ENCODE results near the gene ZIC2.

DNA sequence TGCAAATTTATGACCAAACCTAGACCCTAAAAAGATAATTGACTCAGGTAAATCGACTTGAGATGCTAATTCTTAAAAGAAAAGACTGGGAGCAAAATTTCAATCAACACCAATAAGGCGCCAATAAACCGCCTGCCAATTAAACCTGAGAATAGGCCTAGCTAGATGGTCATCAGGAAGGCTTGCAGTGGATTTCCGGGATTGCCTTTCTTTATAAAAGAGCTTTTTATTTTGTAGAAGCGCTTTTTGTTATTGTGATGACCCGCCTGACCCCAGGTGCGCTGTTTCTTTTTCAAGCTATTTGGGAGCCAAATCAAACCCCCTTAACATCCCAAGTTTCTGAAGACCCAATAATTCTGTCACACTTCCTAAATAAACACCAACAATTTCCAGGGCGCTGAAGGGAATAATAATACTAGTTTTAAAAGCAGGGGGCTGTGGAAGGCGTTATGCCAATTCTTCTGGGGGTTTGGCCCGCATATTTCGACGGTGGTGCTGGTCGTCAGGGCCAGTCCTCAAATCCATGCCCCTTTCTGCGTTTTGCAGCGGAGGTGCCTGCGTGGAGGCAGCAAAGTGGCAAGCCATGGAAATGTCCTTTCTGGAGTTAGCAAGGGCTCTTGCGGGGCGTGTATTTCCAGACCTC is 7.2 kb upstream of the ZIC2 start:
- TF ChIP-seq, protein P1, sequence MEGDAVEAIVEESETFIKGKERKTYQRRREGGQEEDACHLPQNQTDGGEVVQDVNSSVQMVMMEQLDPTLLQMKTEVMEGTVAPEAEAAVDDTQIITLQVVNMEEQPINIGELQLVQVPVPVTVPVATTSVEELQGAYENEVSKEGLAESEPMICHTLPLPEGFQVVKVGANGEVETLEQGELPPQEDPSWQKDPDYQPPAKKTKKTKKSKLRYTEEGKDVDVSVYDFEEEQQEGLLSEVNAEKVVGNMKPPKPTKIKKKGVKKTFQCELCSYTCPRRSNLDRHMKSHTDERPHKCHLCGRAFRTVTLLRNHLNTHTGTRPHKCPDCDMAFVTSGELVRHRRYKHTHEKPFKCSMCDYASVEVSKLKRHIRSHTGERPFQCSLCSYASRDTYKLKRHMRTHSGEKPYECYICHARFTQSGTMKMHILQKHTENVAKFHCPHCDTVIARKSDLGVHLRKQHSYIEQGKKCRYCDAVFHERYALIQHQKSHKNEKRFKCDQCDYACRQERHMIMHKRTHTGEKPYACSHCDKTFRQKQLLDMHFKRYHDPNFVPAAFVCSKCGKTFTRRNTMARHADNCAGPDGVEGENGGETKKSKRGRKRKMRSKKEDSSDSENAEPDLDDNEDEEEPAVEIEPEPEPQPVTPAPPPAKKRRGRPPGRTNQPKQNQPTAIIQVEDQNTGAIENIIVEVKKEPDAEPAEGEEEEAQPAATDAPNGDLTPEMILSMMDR (IDR thresholded peaks at IDR 0.05) = no peak
- TF ChIP-seq POLR2A (IDR thresholded peaks at IDR 0.05) = no peak
